Activated CD4-positive, CD25-positive, alpha-beta regulatory T cell treated with anti-CD3 and anti-CD28 coated beads, Interleukin-2, amount 50 U/mL, for 24 hours (primary cell): ENCODE measurements around the gene SNRPD3.
"Not testable (repeated sequence)": the region's sequence is repeated elsewhere in the genome, so short reads cannot be mapped to it uniquely, and the experiment has no call there.

Experiments used
- ATAC-seq, 2 donors: fragments of 150-1000 bp; cut with Tn5 transposase; one replicate each; pipeline ENCODE4 v1.10.0; 2021; ENCODE audit warnings: mild to moderate bottlenecking in 1 of 2, moderate library complexity in 1 of 2

SNRPD3 gene

GRCh38 chr22:24535348-24535747, 20.5 kb upstream of the SNRPD3 start:
- ATAC-seq: no peak

GRCh38 chr22:24536089-24536488, 19.7 kb upstream of the SNRPD3 start:
- no peak for ATAC-seq

- no peak for ATAC-seq
These were observed 15.3 kb upstream of the SNRPD3 start for GRCh38 chr22:24540470-24540869.

- ATAC-seq: no peak
These were observed 13.9 kb upstream of the SNRPD3 start for GRCh38 chr22:24541681-24542515.

- ATAC-seq: no peak
These were observed 13.2 kb upstream of the SNRPD3 start for GRCh38 chr22:24542641-24543040.

GRCh38 chr22:24543185-24543601, 12.6 kb upstream of the SNRPD3 start:
- no peak for ATAC-seq

- no peak for ATAC-seq
These were observed 12.0 kb upstream of the SNRPD3 start for GRCh38 chr22:24543679-24544243.

- ATAC-seq: no peak
These were observed 7.0 kb upstream of the SNRPD3 start for GRCh38 chr22:24548812-24549211.

- ATAC-seq: no peak
These were observed 5.5 kb upstream of the SNRPD3 start for GRCh38 chr22:24550028-24550901.

GRCh38 chr22:24550902-24551435, 4.8 kb upstream of the SNRPD3 start:
- ATAC-seq: no peak

- ATAC-seq: not testable (repeated sequence)
These were observed 3.1 kb upstream of the SNRPD3 start for GRCh38 chr22:24552503-24553286.

GRCh38 chr22:24553597-24554312, 2.0 kb upstream of the SNRPD3 start:
- ATAC-seq: no peak

GRCh38 chr22:24554313-24555164, 1.3 kb upstream of the SNRPD3 start, which contains the start of gene GUCD1:
Gene GUCD1, minus strand, starts transcription at chr22:24555138. Its CDS starts 147 bp downstream, at chr22:24554991.
- ATAC-seq: no peak

- no peak for ATAC-seq
These were observed 3.7 kb downstream of the SNRPD3 start for GRCh38 chr22:24559471-24559870.

GRCh38 chr22:24563246-24563645, 7.4 kb downstream of the SNRPD3 start:
- no peak for ATAC-seq

- ATAC-seq: no peak
These were observed 8.7 kb downstream of the SNRPD3 start for GRCh38 chr22:24564376-24565058.

GRCh38 chr22:24565077-24565476, 9.3 kb downstream of the SNRPD3 start:
- no peak for ATAC-seq

- no peak for ATAC-seq
These were observed 11.2 kb downstream of the SNRPD3 start for GRCh38 chr22:24566899-24567511.

- no peak for ATAC-seq
These were observed 11.9 kb downstream of the SNRPD3 start for GRCh38 chr22:24567668-24568067.
